ENCODE results near the gene TNFRSF6B. TPM values are rescaled to one million over a fixed set of nuclear protein-coding genes. Genes with fewer than 3 reads are reported as not detected.

The TNFRSF6B gene
- total RNA-seq, 1 donor from 2014 or later: not detected

DNA sequence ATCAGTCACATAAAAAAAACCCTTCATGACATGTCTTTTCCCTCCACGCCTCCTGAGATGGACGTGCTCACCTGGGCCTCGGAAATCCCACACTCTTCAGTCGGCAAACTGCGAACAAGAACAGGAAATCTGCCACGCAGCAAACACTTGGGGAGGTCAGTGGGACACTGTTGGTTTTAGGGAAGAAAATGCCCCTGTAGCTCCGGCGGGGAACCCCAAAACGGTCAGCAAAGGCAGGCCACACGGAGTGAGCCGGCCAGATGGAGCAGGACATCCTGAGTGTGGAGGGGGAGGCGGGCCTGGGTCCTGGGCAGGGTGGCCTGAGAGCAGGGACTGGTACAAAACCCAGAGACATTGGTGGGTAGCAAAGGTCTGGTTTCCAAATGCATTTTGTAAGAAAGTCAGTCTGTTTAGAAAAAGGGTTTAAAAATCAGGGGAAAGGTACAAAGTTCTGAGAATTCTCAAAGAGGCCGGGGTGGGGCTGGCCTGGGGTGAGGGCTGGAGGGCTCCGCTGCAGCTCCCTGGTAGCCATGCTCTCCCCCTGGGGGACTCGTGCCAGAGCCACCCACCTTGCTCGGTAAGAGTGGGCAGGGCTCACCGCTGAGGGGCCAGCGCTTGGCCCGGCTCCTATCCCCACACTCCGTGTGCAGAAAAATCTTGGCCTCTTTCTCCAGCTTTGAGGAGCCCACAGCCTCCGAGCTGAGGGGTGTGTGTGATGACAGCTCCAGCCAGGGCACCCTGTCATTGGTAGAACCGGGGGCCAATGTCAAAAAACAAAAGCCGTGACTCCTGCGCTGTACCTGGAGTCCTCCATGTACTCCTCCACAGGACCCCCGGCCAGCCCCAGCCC is 48.3 kb downstream of the TNFRSF6B start:
- Mint-ChIP-seq H3K36me3 (ENCODE audit: insufficient read depth) (peaks cover 6% of the 10 kb centered on the region), H3K4me3 (ENCODE audit: low read depth) (no peak overlapping the region), H3K4me1 (ENCODE audit: low read depth) (no peaks in the 10 kb centered on the region), H3K9me3 (ENCODE audit: low read depth) (no peaks in the 10 kb centered on the region), H3K27ac (no peak overlapping the region), H3K27me3 (no peaks in the 10 kb centered on the region)
- TF ChIP-seq, protein P1, sequence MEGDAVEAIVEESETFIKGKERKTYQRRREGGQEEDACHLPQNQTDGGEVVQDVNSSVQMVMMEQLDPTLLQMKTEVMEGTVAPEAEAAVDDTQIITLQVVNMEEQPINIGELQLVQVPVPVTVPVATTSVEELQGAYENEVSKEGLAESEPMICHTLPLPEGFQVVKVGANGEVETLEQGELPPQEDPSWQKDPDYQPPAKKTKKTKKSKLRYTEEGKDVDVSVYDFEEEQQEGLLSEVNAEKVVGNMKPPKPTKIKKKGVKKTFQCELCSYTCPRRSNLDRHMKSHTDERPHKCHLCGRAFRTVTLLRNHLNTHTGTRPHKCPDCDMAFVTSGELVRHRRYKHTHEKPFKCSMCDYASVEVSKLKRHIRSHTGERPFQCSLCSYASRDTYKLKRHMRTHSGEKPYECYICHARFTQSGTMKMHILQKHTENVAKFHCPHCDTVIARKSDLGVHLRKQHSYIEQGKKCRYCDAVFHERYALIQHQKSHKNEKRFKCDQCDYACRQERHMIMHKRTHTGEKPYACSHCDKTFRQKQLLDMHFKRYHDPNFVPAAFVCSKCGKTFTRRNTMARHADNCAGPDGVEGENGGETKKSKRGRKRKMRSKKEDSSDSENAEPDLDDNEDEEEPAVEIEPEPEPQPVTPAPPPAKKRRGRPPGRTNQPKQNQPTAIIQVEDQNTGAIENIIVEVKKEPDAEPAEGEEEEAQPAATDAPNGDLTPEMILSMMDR (IDR thresholded peaks at IDR 0.05; ENCODE audit: unreplicated experiment): no peak
- no peak for DNase-seq (ENCODE audit: low spot score, unreplicated experiment)

DNA sequence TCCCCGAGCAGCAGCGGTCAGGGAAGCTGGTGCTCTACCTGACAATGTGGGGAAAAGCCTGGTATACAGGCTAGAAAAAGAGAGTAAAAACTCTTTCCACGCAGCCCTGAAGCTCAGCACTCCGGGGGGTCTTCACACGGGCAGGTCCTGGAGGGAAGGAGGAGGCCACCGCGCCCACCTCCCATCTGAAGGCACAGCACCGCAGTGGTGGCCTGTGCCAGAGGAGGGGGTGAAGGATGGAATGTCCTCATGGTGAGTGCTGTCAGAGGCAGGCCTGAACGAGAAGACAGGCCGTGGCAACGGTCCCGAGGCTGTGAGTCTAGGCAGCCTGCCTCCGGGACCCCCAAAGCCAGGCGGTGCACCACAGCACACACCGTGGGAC is 49.0 kb downstream of the TNFRSF6B start:
- TF ChIP-seq, protein P1 (IDR thresholded peaks at IDR 0.05; ENCODE audit: unreplicated experiment): no peak
- Mint-ChIP-seq H3K27ac (no peak overlapping the region), H3K36me3 (ENCODE audit: insufficient read depth) (peaks cover 6% of the 10 kb centered on the region), H3K9me3 (ENCODE audit: low read depth) (no peaks in the 10 kb centered on the region), H3K4me1 (ENCODE audit: low read depth) (no peaks in the 10 kb centered on the region), H3K27me3 (no peaks in the 10 kb centered on the region), H3K4me3 (ENCODE audit: low read depth) (no peak overlapping the region)
- no peak for DNase-seq (ENCODE audit: low spot score, unreplicated experiment)

DNA sequence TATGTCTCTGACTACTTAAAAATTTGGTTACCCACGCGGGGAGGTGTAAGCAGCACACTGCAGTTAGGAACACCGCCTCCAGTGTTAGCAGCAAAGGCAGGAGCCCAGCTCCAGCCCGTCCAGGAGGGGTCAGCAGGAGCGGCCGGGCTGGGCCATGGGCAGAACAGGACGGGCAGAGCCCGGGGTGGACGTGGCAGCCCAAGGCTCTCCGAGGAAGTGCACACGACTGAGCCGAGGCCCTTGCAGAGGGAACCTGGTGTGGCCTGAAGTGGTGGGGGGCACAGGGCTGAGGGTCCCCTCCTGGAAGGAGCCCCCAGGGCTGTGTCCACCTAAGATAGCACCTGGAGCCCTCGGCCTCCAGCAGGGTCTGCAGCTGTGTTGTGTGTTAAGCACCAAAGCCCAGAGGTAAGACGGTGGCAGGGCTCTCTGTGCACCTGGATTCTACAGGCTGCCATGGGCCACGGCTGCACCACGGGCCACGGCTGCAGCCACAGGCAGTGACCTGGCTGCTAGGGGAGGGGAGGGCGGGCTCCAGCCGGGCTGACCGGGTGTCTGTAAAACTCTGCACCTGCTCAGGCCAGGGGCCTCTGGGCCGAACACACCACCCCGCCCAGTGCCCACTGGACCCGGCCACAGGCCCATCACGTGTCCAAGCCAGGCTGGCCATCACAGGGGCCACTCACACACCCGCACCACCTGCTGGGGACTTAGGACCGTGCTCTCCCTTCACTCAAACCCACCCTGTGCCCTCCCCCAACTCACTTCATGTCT is 49.7 kb downstream of the TNFRSF6B start:
- TF ChIP-seq, protein P1 (IDR thresholded peaks at IDR 0.05; ENCODE audit: unreplicated experiment): no peak
- DNase-seq (ENCODE audit: low spot score, unreplicated experiment): no peak
- Mint-ChIP-seq H3K4me3 (ENCODE audit: low read depth) (no peak overlapping the region), H3K27ac (no peak overlapping the region), H3K27me3 (no peaks in the 10 kb centered on the region), H3K4me1 (ENCODE audit: low read depth) (no peaks in the 10 kb centered on the region), H3K36me3 (ENCODE audit: insufficient read depth) (peaks cover 6% of the 10 kb centered on the region), H3K9me3 (ENCODE audit: low read depth) (no peaks in the 10 kb centered on the region)

DNA sequence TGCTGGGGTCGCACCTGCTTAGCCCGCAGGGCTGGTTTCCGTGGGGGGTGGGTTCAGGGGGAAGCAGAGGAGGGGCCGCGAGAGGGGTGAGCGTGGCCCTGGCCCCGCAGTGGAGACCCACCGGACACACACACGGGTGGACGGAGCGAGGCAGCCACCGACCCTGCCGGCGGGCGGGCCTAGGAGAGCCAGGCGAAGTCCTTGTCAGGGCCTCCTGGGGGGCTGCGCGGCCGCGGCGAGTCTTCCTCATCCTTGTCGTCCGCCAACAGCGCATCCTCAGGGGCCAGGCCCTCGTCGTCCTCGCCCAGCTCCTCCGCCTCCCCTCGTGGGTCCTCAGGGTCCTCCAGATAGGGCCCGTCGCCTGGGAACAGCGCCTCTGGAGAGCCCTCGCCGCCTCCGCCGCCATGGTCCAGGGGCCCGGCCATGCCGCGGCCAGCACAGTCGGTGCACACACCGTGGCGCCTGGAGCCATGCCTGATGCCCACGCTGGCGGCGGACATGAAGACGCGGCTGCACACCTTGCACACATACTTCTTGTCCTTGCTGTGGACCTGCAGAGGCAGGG is 50.4 kb downstream of the TNFRSF6B start:
- no peak for DNase-seq (ENCODE audit: low spot score, unreplicated experiment)

More for the DNA sequence above, 50.4 kb downstream of the TNFRSF6B start:
- Mint-ChIP-seq H3K36me3 (ENCODE audit: insufficient read depth) (peaks cover 6% of the 10 kb centered on the region), H3K4me3 (ENCODE audit: low read depth) (no peak overlapping the region), H3K9me3 (ENCODE audit: low read depth) (no peaks in the 10 kb centered on the region), H3K4me1 (ENCODE audit: low read depth) (no peaks in the 10 kb centered on the region), H3K27ac (no peak overlapping the region), H3K27me3 (no peaks in the 10 kb centered on the region)
- TF ChIP-seq, protein P1 (IDR thresholded peaks at IDR 0.05; ENCODE audit: unreplicated experiment): no peak
